OCI-LY7 (cell line): ENCODE data around the gene STARD9. TPM values are rescaled to one million over a fixed set of nuclear protein-coding genes. Genes with fewer than 3 reads are reported as not detected.

Source experiments
- BruUV-seq: library from RNA; stranded (reverse); fragments of 400-500 nt; replicated peaks from 2 replicates; lab custom pipeline; 2021; lab: Mats Ljungman, UMichigan
- CTCF ChIA-PET: fragments of 300-600 bp; sonication (Branson Sonifier 250); formaldehyde crosslinking; loops from one replicate; lab custom pipeline; 2022; ENCODE audit warnings: antibody characterized with exemption; ENCODE audit not compliant: unreplicated experiment; lab: Charles Lee
- POLR2A ChIA-PET: fragments of 300-600 bp; sonication (Branson Sonifier 250); formaldehyde crosslinking; loops from one replicate; lab custom pipeline; 2022; ENCODE audit warnings: antibody characterized with exemption; lab: Charles Lee
- DNase-seq: peaks from one replicate; pipeline ENCODE4 v3.0.0-alpha.2; 2015; ENCODE audit warnings: low spot score
- H2AFZ ChIP-seq: fragments of 200-600 bp; sonication (generic), shearing (Covaris generic); 2 replicates; pipeline ENCODE4 v1.6.1; 2014; ENCODE audit warnings: mild to moderate bottlenecking, antibody characterized with exemption, low read length, moderate library complexity
- H3K27ac ChIP-seq: fragments of 200-600 bp; sonication (generic); 2 replicates; pipeline ENCODE4 v1.5.1; 2014; ENCODE audit warnings: mixed run types, low read depth, mild to moderate bottlenecking, moderate library complexity, low read length, inconsistent platforms; ENCODE audit not compliant: poor library complexity, severe bottlenecking
- H3K36me3 ChIP-seq: fragments of 200-600 bp; sonication (generic); 2 replicates; pipeline ENCODE4 v1.6.1; 2014; ENCODE audit warnings: mild to moderate bottlenecking, antibody characterized with exemption, low read length, moderate library complexity, mixed read lengths; ENCODE audit not compliant: insufficient read depth
- H3K4me1 ChIP-seq: fragments of 200-600 bp; sonication (generic); 2 replicates; pipeline ENCODE4 v1.5.1; 2014; ENCODE audit warnings: mild to moderate bottlenecking, low read length; ENCODE audit not compliant: insufficient read depth, poor library complexity, severe bottlenecking
- H3K4me2 ChIP-seq: fragments of 200-600 bp; sonication (generic); 2 replicates; pipeline ENCODE4 v1.6.1; 2014; ENCODE audit warnings: mild to moderate bottlenecking, low read length
- H3K4me3 ChIP-seq: fragments of 200-600 bp; sonication (generic); 2 replicates; pipeline ENCODE4 v1.5.1; 2014; ENCODE audit warnings: mild to moderate bottlenecking, low read depth, low read length; ENCODE audit not compliant: poor library complexity, severe bottlenecking
- H3K79me2 ChIP-seq: fragments of 200-600 bp; sonication (generic); 2 replicates; pipeline ENCODE4 v1.6.1; 2016; ENCODE audit warnings: low read depth, mild to moderate bottlenecking, low read length, moderate library complexity, mixed read lengths; ENCODE audit not compliant: insufficient read depth
- H3K9me2 ChIP-seq: fragments of 200-600 bp; sonication (generic); 2 replicates; pipeline ENCODE4 v1.6.1; 2016; ENCODE audit warnings: mild to moderate bottlenecking, low read length, mixed read lengths; ENCODE audit not compliant: insufficient read depth
- H3K9me3 ChIP-seq: fragments of 200-600 bp; sonication (generic); 2 replicates; pipeline ENCODE4 v1.6.1; 2014; ENCODE audit warnings: mild to moderate bottlenecking, mixed run types, low read length, mixed read lengths
- H4K20me1 ChIP-seq: fragments of 200-600 bp; sonication (generic); 2 replicates; pipeline ENCODE4 v1.6.1; 2014; ENCODE audit warnings: mild to moderate bottlenecking, antibody characterized with exemption, low read length, moderate library complexity, mixed read lengths; ENCODE audit not compliant: insufficient read depth
- CTCF ChIP-seq: fragments of 200-600 bp; sonication (generic); conservative IDR thresholded peaks from 2 replicates; pipeline ENCODE4 v1.5.1; 2014; ENCODE audit warnings: mild to moderate bottlenecking, antibody characterized with exemption, low read length, moderate library complexity, mixed read lengths
- EZH2phosphoT487 ChIP-seq: fragments of 200-600 bp; sonication (generic); IDR thresholded peaks from 2 replicates; pipeline ENCODE4 v1.6.1; 2018; ENCODE audit warnings: low read depth, borderline replicate concordance, mild to moderate bottlenecking, mixed run types, antibody characterized with exemption, low read length, moderate library complexity, mixed read lengths
- intact Hi-C: fragments of 100-400 bp; cut with micrococcal nuclease; formaldehyde crosslinking; loops from one replicate; pipeline ENCODE4 v1.10.0; 2022; ENCODE audit not compliant: unreplicated experiment
- total RNA-seq, 2 experiments: library from RNA; depleted of rRNA in 1 of 2; stranded (reverse); fragments of >200 nt in 1 of 2; shearing (Covaris generic) in 1 of 2; gene quantifications; 2 replicates each; pipeline ENCODE4 v1.2.3, GENCODE V29; 2014 to 2022

Gene STARD9
- total RNA-seq, 2 experiments from 2014 or later = 8.9 to 15.3 TPM

GRCh38 chr15:42716626-42717025 lies 141.2 kb downstream of the STARD9 start:
- no peak for TF ChIP-seq EZH2phosphoT487
- TF ChIP-seq CTCF = no peak
- no peak for DNase-seq
- Histone ChIP-seq H3K4me2 (no peak overlapping the region), H3K36me3 (peaks cover 22% of the 10 kb centered on the region; the same call in 1 of the 2 replicates), H4K20me1 (no peaks in the 10 kb centered on the region), H3K9me2 (no peaks in the 10 kb centered on the region), H3K79me2 (no peaks in the 10 kb centered on the region), H3K4me3 (no peak overlapping the region), H2AFZ (no peak overlapping the region), H3K4me1 (no peaks in the 10 kb centered on the region), H3K27ac (no peak overlapping the region), H3K9me3 (no peaks in the 10 kb centered on the region)
- intact Hi-C loops = no loop called here
- CTCF ChIA-PET = no interaction called here
- no TSS peak for BruUV-seq
- POLR2A ChIA-PET = no interaction called here

- Histone ChIP-seq H4K20me1 (no peaks in the 10 kb centered on the region), H3K4me1 (no peaks in the 10 kb centered on the region), H3K9me2 (no peaks in the 10 kb centered on the region), H2AFZ (no peak overlapping the region), H3K4me3 (no peak overlapping the region), H3K36me3 (peaks cover 45% of the 10 kb centered on the region), H3K27ac (no peak overlapping the region), H3K9me3 (no peaks in the 10 kb centered on the region), H3K4me2 (no peak overlapping the region), H3K79me2 (no peaks in the 10 kb centered on the region)
- intact Hi-C loops = no loop called here
- no TSS peak for BruUV-seq
- POLR2A ChIA-PET = no interaction called here
- no peak for TF ChIP-seq CTCF
- no peak for TF ChIP-seq EZH2phosphoT487
- no peak for DNase-seq
- CTCF ChIA-PET = no interaction called here
Observed at GRCh38 chr15:42719043-42719442, 143.6 kb downstream of the STARD9 start.

GRCh38 chr15:42720071-42720470 lies 144.7 kb downstream of the STARD9 start:
- Histone ChIP-seq H3K4me2 (no peak overlapping the region), H3K9me2 (no peaks in the 10 kb centered on the region), H4K20me1 (no peaks in the 10 kb centered on the region), H3K4me3 (no peak overlapping the region), H2AFZ (no peak overlapping the region), H3K79me2 (no peaks in the 10 kb centered on the region), H3K36me3 (peaks cover 55% of the 10 kb centered on the region), H3K27ac (no peak overlapping the region), H3K4me1 (no peaks in the 10 kb centered on the region), H3K9me3 (no peaks in the 10 kb centered on the region)
- TF ChIP-seq CTCF = no peak
- TF ChIP-seq EZH2phosphoT487 = no peak
- intact Hi-C loops = no loop called here
- CTCF ChIA-PET = no interaction called here
- POLR2A ChIA-PET = no interaction called here
- no peak for DNase-seq
- BruUV-seq = no TSS peak
